ENCODE measurements around the gene KRTAP9-6.

Gene KRTAP9-6

GRCh38 chr17:41308918-41309359 is 43.8 kb downstream of the KRTAP9-6 start, which contains the start of gene KRTAP16-1:
Gene KRTAP16-1, minus strand, starts transcription at chr17:41309309. Its CDS starts 56 bp downstream, at chr17:41309253.
- H3K4me3 ChIP-seq (ENCODE audit: low read depth, low read length) = no peak within 1 kb of the TSS
- DNase-seq (ENCODE audit: low read depth) = no peak
- in situ Hi-C loops (cut with HindIII; ENCODE audit: low sequenced_read_pairs) = no loop called here

GRCh38 chr17:41311111-41311510 is 45.9 kb downstream of the KRTAP9-6 start:
- in situ Hi-C loops (cut with HindIII; ENCODE audit: low sequenced_read_pairs) = no loop called here

More at GRCh38 chr17:41308918-41309359, 43.8 kb downstream of the KRTAP9-6 start, which contains the start of gene KRTAP16-1:
- TF ChIP-seq CTCF (IDR thresholded peaks at IDR 0.05; ENCODE audit: low read depth, low read length, missing control alignments) = no peak

GRCh38 chr17:41315204-41315794 is 50.1 kb downstream of the KRTAP9-6 start, which contains the start of gene KRTAP17-1:
Gene KRTAP17-1, minus strand, starts transcription at chr17:41315710. Its CDS starts 60 bp downstream, at chr17:41315650.
- in situ Hi-C loops (cut with HindIII; ENCODE audit: low sequenced_read_pairs) = no loop called here
- DNase-seq (ENCODE audit: low read depth) = no peak
- no peak within 1 kb of the TSS for H3K4me3 ChIP-seq (ENCODE audit: low read depth, low read length)
- no peak for TF ChIP-seq CTCF (IDR thresholded peaks at IDR 0.05; ENCODE audit: low read depth, low read length, missing control alignments)

More at GRCh38 chr17:41311111-41311510, 45.9 kb downstream of the KRTAP9-6 start:
- no peak for DNase-seq (ENCODE audit: low read depth)
- H3K4me3 ChIP-seq (ENCODE audit: low read depth, low read length) = no peak overlapping the region
- no peak for TF ChIP-seq CTCF (IDR thresholded peaks at IDR 0.05; ENCODE audit: low read depth, low read length, missing control alignments)

Measured in astrocyte of the cerebellum (primary cell).